Loucy (cell line): ENCODE data around the gene FFAR1.

Experiments used
- CTCF ChIP-seq: fragments of 200-600 bp; sonication (generic); conservative IDR thresholded peaks from 2 replicates; pipeline ENCODE4 v1.5.1; 2014; ENCODE audit warnings: mild to moderate bottlenecking, antibody characterized with exemption, low read length
- EZH2phosphoT487 ChIP-seq: fragments of 200-600 bp; IDR thresholded peaks from 2 replicates; pipeline ENCODE4 v1.6.1; 2018; ENCODE audit warnings: antibody characterized with exemption, mild to moderate bottlenecking, moderate library complexity, borderline replicate concordance

GRCh38 chr19:35360880-35361420, 13.2 kb downstream of the FFAR1 start:
- no peak for TF ChIP-seq CTCF
- no peak for TF ChIP-seq EZH2phosphoT487
